GM21447 (cell line): Measurements from ENCODE around the gene MCM5.
"Not testable (repeated sequence)": the region's sequence is repeated elsewhere in the genome, so short reads cannot be mapped to it uniquely, and the experiment has no call there.

Source experiments
- ATAC-seq: cut with Tn5 transposase; IDR thresholded peaks from one replicate; pipeline ENCODE4 v1.9.1; 2021; ENCODE audit not compliant: unreplicated experiment

The MCM5 gene

GRCh38 chr22:35470903-35471321 is 71.0 kb downstream of the MCM5 start:
- ATAC-seq: no peak

DNA sequence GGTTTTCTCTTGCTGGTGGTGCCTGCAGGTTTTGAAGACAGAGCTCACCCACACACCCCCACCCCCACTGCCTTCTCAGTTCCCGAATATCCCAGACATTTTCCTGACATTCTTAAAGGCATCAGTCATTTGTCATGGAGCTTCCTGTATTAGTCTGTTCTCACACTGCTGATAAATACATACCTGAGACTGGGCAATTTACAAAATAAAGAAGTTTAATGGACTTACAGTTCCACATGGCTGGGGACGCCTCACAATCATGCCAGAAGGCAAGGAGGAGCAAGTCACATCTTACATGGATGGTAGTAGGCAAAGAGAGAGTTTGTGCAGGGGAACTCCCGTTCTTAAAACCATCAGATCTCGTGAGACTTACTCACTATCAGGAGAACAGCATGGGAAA is 71.6 kb downstream of the MCM5 start:
- not testable (repeated sequence) for ATAC-seq

DNA sequence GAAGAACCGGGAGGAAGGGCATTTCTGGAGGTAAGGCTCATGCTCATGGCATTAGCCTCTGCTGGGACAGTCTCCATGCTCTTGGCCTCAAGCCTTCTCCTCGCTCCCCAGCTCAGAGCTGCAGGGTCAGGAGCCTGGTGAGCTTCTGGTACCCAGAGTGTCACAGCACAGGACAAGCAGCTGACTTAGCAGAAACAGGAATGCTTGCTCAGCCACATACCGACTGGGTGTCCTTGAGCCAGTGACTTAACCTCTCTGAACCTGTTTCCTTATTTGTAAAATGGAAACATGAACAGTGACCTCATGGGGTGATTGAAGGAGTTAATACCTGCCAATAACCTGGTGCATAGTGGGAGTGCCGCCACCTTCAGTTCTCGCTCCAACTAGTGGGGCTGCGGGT is 72.5 kb downstream of the MCM5 start:
- no peak for ATAC-seq

DNA sequence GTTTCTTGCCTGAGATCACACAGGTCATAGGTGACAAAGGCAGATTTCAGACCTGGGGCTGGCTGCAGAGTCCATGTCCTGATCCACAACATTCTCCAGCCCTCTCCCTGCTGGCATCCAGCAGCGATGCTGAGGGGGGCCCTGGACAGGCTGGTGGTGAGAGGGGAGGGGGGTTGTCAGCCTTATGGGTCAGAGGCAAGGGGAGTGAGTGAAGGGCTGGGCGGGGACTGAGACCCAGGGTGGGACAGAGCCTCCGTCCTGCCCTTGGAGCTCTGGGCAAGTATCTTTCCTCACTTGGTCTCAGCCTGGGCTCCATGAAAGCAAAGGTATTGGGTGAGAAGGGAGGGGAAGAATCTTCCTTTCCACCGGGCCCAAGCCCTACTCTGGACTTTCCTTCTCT is 74.0 kb downstream of the MCM5 start:
- no peak for ATAC-seq
